HG03565 (cell line): ENCODE results near the gene PSME2.
A peak's percentile ranks its signal among the peaks of the same experiment; 100 is the strongest.

Source experiments
- ATAC-seq: cut with Tn5 transposase; IDR thresholded peaks from one replicate; pipeline ENCODE4 v1.9.1; 2021; ENCODE audit warnings: mild to moderate bottlenecking, moderate library complexity; ENCODE audit not compliant: unreplicated experiment

The PSME2 gene

GRCh38 chr14:24095271-24096068, 50.9 kb downstream of the PSME2 start:
- peak; percentile 72 for ATAC-seq

- no peak for ATAC-seq
Observed at GRCh38 chr14:24094841-24095270, 51.6 kb downstream of the PSME2 start.

GRCh38 chr14:24093901-24094840, 52.2 kb downstream of the PSME2 start, which contains the start of gene PCK2:
Gene PCK2 (plus strand): TSS chr14:24094311. CDS start chr14:24094406, 95 bp downstream.
- ATAC-seq, result peak; percentile 23
